Measurements from ENCODE around the gene UGT1A5.

Gene UGT1A5

DNA sequence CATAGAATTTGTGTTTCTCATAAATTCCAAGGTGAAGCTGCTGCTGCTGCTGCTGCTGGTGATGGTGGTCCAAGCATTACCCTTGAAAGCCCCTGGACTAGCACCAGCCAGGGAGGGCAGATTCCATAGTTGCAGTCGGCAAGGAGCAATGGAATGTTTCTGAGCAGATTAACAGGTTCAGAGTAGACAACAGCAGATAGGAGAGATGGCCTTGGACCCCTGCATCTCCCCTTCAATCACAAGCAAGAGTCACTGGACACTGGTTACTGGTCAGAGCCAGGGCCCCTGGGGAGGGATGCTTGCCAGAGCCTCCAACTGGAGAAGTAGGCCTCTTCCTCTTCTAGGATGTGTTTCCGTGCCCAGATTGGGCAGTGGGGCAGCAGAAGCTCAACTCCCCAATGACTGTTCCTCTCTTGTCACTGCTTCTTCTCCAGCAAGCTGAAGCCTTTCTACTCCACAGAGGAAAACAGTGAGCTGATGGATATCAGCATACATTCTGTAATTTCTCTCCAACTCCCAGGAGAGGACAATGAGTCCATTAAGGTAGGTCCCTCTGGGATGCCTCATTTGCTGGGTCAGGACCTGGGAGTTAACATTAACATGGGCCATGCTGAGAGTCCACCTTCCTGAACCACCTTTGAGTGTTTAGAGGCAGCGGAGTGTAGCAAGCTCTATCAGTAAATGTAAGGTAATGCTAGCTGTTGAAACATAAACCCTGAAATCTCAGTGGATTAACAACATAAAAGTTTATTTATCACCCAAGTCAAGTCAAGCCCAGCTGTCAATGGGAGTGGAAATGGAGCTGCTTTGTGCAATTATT is 100.7 kb downstream of the UGT1A5 start:
- FAIRE-seq: no peak

DNA sequence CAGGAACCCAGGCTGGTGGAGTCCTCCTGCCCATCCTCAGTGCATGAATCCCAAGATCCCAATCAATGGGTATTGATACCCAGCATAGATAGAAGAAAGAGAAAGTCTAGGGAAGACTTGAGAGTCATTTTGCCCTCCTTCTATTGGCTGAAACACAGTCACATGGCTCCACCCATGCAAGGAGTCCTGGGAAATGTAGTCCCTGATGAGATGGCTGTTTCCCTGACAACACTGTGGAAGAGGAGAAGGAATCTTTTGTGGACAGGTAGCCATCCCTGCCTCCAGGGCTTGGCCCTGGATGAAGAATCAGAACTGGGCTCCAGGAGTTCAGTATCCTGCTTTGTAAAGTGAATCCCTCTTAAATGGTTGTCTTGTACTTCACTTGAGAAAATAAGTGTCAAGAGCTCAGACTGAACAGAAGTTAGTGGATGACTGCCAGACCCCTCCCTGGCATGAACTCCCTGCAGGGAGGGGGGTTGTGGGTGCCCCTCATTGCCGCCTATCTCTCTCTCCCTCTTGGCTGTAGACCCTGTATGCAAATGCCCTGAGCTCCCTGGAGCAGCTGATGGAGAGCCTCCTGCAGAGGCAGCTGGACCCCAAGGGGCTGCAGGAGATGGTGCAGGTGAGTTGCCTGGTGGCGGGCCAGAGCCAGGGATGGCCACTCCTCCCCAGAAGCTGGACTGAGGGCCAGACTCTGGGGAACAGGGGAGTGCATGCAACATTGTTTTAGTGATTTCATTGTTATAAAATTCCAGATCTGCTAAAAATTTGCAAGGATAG is 101.5 kb downstream of the UGT1A5 start:
- no peak for FAIRE-seq

DNA sequence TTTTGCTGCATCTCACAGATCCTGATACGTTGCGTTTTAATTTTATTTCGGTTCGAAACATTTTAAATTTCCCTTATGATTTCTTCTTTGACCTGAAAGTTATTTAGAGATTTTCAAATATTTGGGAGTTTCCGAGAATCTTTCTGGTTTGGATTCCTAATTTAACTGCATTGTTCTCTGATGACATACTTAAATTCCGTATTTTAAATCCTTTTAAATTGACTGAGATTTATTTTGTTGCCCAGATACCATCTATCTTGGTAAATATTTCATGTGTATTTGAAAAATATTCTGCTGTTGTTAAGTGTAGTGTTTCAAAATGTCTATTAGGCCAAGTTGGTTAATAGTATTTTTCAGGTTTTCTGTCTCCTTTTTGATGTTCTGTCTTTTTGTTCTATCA is 103.2 kb downstream of the UGT1A5 start:
- FAIRE-seq: no peak

DNA sequence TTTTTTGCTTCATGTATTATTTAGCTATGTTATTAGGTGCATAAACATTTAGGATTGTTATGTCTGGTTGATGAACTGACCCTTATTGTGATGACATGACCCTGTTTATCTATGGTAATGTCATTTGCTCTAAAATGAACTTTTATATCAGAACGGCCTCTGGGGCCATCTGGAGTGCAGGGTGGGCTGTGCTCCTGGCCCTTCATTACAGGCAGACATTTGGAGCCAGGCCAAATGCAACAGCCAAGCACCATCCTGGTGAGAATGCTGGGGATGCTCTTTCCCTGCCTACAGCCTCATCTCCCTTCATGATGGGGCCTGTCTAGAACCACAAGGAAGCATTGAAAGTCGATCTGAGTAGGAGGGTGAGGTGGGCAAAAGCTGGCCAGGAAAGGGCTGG is 103.6 kb downstream of the UGT1A5 start:
- no peak for FAIRE-seq

DNA sequence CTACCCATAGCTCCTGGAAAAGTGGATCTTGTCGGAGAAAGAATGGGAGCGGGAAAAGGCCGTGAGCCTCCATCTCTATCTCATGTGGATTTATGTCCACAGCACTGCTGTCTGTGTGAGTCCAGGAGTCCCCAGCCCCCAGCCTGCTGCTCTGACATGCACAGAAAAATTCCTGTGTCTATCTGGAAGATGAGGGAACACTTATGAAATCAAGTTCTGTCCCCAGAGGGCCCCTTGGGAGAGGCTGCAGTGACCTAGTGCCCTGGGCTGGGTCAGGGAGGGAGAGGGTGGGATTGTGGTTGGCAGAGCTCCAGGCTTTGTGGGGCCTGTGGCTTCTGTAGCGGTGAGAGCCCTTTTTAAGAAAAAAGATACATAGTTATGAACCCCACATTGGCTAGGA is 104.1 kb downstream of the UGT1A5 start:
- no peak for FAIRE-seq

DNA sequence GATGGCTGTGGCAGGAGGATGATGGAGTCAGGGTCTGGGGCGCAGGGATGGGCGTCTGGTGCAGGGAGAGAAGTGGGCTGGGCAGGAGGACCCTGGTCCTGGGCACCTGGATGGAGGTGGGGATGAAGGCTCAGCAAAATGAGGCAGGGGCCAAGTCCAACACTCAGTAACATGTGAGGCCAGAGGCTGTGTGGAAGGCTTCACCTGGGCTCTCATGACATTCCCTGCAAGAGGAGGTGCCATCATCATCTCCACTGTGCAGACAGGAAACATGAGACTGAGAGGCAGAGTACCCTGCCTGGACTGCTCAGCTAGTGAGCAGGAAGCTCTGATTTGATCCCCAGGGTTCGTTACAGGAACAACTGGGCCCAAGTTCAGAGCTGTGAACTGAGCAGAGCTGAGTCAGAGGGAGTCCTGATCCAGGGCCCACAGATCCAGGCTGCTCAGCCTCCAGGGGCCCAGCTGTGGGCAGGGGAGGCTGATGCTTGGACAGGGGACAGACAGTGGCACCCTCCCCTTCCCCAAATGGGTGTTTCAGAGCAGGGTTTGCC is 104.7 kb downstream of the UGT1A5 start:
- no peak for FAIRE-seq

DNA sequence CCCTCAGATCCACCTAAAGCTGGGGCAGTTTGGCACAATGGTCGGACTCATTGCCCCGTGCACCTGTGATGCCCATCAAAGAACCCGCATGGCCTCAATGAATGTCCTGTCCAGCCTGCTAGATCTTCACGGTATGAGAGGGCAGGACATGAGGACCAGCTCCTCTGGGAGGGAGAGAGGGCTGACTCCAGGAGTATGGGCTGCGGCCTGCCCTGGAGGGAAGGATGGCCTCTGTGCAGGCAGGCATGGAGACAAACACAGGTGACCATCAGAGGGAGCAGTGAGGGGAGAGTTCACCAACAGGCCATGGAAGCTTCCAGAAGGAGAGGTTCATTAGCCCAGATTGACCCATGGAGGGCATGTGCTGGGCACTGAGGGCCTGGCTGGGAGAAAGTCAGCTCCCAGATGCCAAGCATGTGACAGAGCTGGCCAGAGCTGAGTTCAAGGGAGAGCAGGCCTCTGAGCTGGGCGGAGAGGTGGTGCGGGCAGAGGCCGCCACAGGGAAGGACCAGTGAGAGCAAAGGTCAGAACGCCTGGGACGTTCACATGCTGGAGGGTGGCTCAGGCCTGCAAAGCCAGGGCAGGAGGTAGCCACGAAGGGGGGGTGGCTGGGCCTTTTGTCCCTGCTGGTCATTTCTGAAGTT is 105.4 kb downstream of the UGT1A5 start:
- FAIRE-seq: no peak

DNA sequence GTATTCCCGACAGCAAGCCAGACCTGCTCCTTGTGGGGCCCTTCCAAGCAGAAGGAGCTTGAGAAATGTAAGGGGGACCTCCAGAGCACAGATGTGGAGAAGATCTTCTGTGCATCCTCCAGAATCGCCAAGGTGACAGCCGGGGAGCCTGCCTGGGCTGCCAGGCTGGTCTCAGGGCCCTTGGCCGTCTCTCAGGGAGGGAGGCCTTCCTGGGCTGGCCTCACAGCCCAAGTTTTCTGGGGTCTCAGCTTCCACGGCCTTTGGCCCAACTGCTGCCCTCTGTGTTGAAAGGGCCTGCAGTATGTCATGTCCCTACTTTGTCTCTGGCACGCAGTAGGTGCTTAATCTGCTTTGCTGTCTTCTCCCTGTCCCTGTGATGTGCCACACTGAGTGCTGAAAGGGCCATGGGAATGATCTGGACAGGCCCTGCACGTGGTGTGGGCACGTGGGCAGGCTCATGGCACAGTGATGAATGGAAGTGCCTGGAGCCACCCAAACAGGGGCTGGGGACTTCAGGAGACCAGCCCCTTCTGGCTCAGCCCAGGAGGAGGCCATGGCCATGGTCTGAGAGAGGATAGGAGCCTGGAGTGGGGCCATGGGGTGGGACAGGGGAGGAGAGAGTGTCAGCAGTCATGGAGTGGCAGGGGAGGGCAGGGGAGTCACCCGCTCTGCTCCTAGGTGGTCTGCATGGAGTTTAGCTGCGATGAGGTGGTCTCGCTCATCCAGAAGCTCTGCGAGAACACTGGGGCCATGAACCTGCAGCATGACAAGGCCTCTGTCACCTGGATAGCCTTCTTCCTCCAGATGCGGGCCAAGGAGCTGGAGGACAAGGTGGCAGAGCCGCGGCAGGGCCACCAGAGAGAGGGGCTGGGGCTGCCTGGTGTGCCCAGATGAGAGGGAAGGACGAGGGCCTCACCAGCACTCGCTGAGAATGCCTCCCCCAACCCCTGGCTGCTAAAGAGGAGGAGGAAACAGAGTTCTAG is 106.2 kb downstream of the UGT1A5 start:
- no peak for FAIRE-seq

DNA sequence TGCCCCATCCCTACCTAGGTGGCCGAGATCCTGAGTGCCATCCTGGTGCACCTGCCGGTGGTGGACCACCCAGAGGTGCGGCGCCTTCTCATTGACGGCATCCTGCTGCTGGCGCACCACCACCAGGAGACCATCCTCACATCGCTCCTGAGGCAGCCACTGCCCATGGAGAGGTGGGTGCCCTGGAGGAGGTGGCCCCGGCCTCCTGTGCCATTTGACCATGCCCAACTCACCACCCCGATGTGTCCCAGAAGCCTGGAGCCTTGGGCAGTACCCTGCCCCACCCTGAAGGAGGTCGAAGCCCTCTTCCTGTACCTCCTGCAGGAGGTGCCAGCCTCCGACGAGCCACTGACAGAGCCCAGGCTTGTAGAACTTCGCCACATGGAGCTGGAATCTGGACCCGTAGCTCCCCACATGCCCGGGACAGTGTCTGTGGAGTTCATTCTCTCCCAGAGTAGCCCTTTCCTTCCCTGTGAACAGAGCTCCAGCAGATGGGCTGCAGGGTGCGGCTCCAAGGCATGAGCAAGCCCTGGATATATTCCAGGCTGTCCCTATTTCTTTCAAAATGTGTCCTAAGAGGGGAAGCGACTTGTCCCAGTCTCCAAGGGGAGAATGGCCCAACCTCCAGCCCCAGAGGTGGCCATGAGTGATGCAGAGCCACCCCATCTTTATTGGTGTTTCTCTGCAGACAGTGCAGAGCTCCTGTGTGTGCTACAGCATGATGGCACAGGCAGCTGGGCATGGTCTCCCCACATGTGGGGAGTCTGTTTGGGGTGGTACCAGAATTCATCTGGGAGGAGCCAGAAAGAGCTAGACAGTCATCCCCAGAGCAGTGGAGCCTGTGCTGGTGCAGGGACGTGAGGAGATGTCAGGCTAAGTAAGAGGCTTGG is 107.4 kb downstream of the UGT1A5 start:
- no peak for FAIRE-seq

DNA sequence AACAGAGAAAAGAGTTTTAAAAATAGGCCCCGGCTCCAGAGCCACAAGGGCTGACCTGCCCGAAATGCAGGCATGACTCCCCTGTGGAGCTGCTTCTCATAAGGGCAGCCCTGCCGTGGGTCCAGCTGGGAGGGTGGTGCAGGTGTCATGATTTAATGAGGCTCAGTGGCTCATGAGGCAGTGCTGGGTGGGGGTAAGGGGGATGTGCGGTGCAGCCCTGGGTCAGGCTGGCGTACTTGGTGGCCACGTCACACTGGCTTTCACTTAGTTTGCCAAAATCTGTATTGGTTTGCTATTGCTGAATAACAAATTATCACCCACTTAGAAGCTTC is 108.0 kb downstream of the UGT1A5 start:
- FAIRE-seq: no peak

DNA sequence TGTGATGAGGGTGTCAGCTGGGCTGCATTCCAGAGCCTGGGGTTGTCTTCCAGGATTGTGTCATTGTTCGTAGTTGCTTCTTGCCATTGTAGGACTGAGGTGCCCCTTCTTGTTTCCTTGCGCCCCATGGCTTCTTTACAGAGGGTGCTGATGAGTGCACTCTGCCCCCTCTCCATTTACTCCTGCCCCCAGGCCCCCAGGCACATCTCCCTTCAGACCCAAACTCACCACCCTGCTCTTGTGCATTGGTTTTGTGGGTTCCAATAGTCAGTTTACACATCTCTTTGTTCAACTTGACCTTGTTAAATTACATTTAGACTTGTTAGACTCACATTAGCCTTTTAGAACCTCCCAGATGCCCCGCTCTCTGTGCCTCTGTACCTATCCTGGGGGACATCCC is 108.5 kb downstream of the UGT1A5 start:
- no peak for FAIRE-seq

DNA sequence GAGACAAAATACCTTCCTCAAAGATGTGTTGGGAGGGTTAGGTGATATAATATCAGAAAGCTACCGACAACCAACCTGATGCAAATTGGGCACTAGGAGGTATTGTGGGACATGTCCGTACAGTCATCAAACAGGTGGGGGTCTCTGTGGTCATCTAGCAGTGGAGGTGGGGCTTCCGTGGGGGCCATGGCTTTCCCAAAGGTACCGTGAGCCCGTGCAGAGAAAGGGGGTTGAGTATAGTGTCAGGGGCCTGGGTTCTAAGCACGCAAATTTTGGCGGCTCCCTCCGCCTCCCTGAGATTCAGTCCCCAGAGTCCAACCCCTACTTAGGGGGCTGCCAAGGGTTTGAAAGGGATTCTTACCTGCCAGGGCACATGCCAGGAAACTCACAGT is 109.0 kb downstream of the UGT1A5 start:
- no peak for FAIRE-seq

DNA sequence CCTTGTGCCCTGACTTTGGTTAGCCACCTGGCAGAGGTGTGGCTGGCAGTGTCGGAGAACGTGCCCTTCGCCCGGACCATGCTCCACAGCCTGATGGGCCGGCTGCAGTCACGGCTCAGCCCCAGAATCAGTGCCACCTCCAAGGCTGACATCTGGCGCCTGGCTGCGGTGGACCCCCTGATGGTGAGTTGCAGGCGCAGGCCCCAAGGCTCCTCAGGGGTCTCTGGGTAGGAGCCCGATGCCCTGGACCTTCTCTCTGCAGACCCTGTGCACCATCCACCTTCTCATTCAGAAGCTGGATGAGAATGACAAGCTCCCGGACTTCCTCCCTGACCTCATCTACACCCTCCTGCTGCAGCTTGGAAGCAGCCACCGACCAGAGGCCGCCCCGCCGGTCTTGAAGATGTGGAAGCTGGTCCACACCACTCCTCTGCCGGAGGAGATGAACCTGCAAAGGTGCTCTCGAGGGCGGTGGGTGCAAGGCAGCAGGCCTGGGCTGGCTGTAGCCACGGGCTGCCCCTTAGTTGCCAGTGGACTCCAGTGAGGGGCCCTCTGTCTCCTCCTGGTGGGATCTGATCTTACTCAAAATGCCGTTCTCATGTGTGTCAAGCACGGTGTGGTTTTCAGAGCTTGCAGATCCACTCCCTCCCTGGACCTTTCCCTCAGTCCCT is 109.5 kb downstream of the UGT1A5 start:
- FAIRE-seq: no peak
